MCF 10A (cell line): ENCODE results near the gene OR51E1. TPM values are rescaled to one million over a fixed set of nuclear protein-coding genes. Genes with fewer than 3 reads are reported as not detected.

Source experiments
- BruUV-seq: library from RNA; stranded (reverse); fragments of 400-500 nt; replicated peaks from 2 replicates; lab custom pipeline; 2021; lab: Mats Ljungman, UMichigan
- CTCF ChIA-PET: fragments of 300-600 bp; sonication (Branson Sonifier 250); formaldehyde crosslinking; extraction: SDS; loops from one replicate; lab custom pipeline; 2021; ENCODE audit warnings: antibody characterized with exemption, inconsistent platforms; lab: Yijun Ruan, JAX
- POLR2A ChIA-PET: fragments of 300-600, 350-650 bp; sonication (Branson Sonifier 250); formaldehyde crosslinking; extraction: SDS; loops from one replicate; lab custom pipeline; 2020; ENCODE audit warnings: antibody characterized with exemption, inconsistent platforms; lab: Yijun Ruan, JAX
- DNase-seq: peaks from one replicate; pipeline ENCODE4 v3.0.0-alpha.2; 2018; ENCODE audit not compliant: unreplicated experiment
- H3K27ac Mint-ChIP-seq: one replicate; pipeline ENCODE4 v1.8.0; 2022; ENCODE audit warnings: mild to moderate bottlenecking, low read depth, mixed read lengths; ENCODE audit not compliant: unreplicated experiment
- H3K27me3 Mint-ChIP-seq: one replicate; pipeline ENCODE4 v1.8.0; 2022; ENCODE audit warnings: mixed read lengths; ENCODE audit not compliant: insufficient read depth, unreplicated experiment
- H3K36me3 Mint-ChIP-seq: one replicate; pipeline ENCODE4 v1.8.0; 2022; ENCODE audit warnings: mild to moderate bottlenecking, moderate library complexity, mixed read lengths; ENCODE audit not compliant: insufficient read depth, unreplicated experiment
- H3K4me1 Mint-ChIP-seq: one replicate; pipeline ENCODE4 v1.8.0; 2022; ENCODE audit warnings: mixed read lengths; ENCODE audit not compliant: insufficient read depth, unreplicated experiment
- H3K4me3 Mint-ChIP-seq: one replicate; pipeline ENCODE4 v1.8.0; 2022; ENCODE audit warnings: mild to moderate bottlenecking, moderate library complexity, mixed read lengths; ENCODE audit not compliant: unreplicated experiment
- H3K9me3 Mint-ChIP-seq: one replicate; pipeline ENCODE4 v1.8.0; 2022; ENCODE audit warnings: mixed read lengths; ENCODE audit not compliant: unreplicated experiment
- intact Hi-C: fragments of 100-400 bp; cut with micrococcal nuclease; formaldehyde crosslinking; loops from 2 replicates; pipeline ENCODE4 v1.14.1; 2022
- total RNA-seq: library from RNA; stranded (reverse); gene quantifications from 2 replicates; pipeline ENCODE4 v1.2.3, GENCODE V29; 2022
- TF ChIP-seq, protein P1 (sequence below): fragments of 200-600 bp; IDR thresholded peaks from one replicate; pipeline ENCODE4 v1.8.0; 2022; ENCODE audit warnings: antibody characterized with exemption, mild to moderate bottlenecking; ENCODE audit not compliant: unreplicated experiment

The OR51E1 gene
- total RNA-seq, 1 experiment from 2014 or later: not detected

DNA sequence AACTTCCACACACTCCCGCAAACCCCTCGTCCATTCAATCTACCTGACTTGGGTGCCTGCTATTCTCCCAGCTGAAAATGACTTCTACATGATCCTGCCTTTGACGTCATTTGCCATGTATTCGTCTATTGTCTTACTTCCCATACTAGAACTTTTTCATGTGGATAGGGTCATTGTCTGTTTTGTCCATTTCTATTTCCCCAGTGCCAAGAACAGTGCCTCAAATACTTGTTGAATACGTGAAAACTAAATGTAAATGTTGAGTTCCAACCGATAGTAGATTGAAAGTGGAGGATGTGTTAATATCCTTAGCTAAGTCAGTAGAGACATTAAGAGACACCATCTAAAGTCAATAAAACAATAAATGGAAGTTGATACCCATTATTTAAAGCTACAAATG lies 36.7 kb upstream of the OR51E1 start:
- peak; percentile 14 for DNase-seq
- Mint-ChIP-seq H3K27me3 (no peaks in the 10 kb centered on the region), H3K27ac (peak overlapping the region; percentile 91), H3K9me3 (no peaks in the 10 kb centered on the region), H3K4me3 (peak overlapping the region; percentile 85), H3K36me3 (peaks cover 27% of the 10 kb centered on the region), H3K4me1 (peaks cover 25% of the 10 kb centered on the region)
- TF ChIP-seq, protein P1, sequence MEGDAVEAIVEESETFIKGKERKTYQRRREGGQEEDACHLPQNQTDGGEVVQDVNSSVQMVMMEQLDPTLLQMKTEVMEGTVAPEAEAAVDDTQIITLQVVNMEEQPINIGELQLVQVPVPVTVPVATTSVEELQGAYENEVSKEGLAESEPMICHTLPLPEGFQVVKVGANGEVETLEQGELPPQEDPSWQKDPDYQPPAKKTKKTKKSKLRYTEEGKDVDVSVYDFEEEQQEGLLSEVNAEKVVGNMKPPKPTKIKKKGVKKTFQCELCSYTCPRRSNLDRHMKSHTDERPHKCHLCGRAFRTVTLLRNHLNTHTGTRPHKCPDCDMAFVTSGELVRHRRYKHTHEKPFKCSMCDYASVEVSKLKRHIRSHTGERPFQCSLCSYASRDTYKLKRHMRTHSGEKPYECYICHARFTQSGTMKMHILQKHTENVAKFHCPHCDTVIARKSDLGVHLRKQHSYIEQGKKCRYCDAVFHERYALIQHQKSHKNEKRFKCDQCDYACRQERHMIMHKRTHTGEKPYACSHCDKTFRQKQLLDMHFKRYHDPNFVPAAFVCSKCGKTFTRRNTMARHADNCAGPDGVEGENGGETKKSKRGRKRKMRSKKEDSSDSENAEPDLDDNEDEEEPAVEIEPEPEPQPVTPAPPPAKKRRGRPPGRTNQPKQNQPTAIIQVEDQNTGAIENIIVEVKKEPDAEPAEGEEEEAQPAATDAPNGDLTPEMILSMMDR: no peak
- BruUV-seq: no TSS peak
- intact Hi-C loops: loop anchor here (5.0 kb wide), 1 partner anchor 420 kb away; no protein-coding TSS in a partner anchor
- ChIA-PET CTCF (interaction anchor here (0.7 to 3.2 kb wide), 4 partner anchors 30 to 420 kb away, joined by 3 to 15 read pairs (median 4); partner anchors contain the start of gene OR51D1), POLR2A (interaction anchor here (0.7 to 1.5 kb wide), 6 partner anchors 9 to 701 kb away, joined by 3 to 5 read pairs (median 3); partner anchors contain the start of gene TRIM21)

DNA sequence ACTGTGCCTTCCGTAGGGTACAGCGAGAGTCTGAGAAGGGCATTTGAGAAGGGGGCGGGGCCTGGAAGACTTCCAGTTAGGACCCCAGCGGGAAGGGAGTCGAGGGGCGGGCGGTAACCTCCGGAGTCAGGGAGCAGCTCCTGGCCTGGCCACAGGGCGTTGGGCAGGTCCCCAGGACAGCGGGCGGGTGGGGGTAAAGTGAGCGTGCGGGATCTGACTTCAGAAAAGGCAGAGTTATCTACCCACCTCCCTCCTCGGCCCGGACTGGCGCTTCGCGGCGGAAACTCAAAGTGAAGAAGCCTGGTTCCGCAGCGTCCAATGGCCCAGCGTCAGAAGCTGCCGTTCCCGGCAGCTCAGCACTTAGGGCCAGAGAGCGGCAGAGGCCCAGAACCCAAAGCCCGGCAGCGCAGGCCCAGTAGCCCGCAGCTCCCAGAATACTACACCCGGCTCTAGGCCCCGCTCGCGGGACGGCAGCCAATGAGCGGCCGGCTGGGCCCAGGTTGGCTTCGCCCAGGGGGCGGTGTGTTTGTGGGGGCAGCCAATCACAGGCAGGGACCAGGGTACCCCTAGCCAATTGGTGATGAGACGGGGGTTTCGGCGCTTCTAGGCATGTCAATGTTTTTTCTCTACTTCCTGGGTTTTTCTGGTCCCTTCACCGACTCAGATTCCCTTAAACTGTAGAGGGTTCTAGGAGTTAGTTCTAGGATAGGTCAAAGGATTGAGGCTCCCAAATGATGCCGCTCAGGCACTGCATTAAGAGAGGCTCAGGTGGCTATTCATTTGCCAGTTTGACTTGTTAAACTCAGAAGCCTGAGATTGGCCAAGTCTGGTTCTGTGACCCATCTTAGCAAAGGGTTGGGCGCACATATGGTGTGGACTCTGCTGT lies 35.8 kb upstream of the OR51E1 start, which contains the start of gene TRIM68:
TRIM68 (minus strand) TSS at position 451 of the 886 bp plus-strand sequence. CDS start 2,727 bp downstream, outside the sequence.
- Mint-ChIP-seq H3K27me3 (no peaks in the 10 kb centered on the region), H3K9me3 (no peaks in the 10 kb centered on the region), H3K36me3 (peaks cover 21% of the 10 kb centered on the region), H3K27ac (peak within 1 kb of the TSS; percentile 91), H3K4me1 (peaks cover 25% of the 10 kb centered on the region), H3K4me3 (peak within 1 kb of the TSS; percentile 85)
- TF ChIP-seq, protein P1: no peak
- ChIA-PET POLR2A (interaction anchor here (0.6 to 1.5 kb wide), 4 partner anchors 9 to 399 kb away, joined by 3 to 5 read pairs (median 4); partner anchors contain the start of gene TRIM21), CTCF (interaction anchor here (0.6 to 3.2 kb wide), 7 partner anchors 18 to 426 kb away, joined by 3 to 15 read pairs (median 3); partner anchors contain the start of gene OR51D1)
- TSS peak; percentile 45 for BruUV-seq
- intact Hi-C loops: loop anchor here (5.0 kb wide), 1 partner anchor 421 kb away; no protein-coding TSS in a partner anchor
- peak; percentile 96 for DNase-seq

DNA sequence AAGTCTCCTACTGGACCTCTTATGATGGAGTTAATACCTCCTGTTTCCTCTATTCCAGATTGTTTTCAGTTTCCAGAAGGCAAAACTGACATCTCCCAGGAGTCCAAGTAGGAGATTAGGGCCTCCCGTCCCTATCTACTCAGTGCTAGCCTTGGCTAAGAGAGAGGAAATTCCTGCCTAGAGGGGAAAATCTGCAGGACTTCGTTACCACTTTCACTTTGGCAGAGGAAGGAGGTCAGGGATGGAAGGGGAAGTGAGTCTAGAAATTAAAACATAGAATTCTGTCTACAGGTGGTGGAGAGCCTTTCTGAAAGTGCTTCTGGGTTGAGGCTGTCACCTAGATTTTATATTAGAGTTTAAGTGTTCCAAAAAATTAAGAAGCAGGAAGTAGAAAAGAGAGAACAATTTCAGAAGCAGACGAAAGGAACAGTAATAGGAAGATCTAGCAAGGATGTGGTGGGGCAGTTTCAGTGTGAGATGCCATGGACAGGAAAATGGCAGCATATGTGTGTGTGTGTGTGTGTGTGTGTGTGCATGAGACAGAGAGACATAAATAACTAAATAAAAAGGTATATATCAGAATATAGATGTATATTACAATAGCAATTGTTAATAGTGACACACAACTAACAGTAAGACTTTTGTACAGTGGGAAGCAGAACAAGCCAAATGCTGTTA lies 33.4 kb upstream of the OR51E1 start:
- peaks cover 17% of the 10 kb centered on the region for H3K27me3 Mint-ChIP-seq
- DNase-seq: no peak
- BruUV-seq: no TSS peak
- H3K4me1 Mint-ChIP-seq: peaks cover 25% of the 10 kb centered on the region
- no peaks in the 10 kb centered on the region for H3K9me3 Mint-ChIP-seq
- ChIA-PET CTCF (interaction anchor here (0.9 kb wide), 1 partner anchor 424 kb away, joined by 4 read pairs; no protein-coding TSS in a partner anchor), POLR2A (no interaction called here)
- H3K36me3 Mint-ChIP-seq: peaks cover 5% of the 10 kb centered on the region
- TF ChIP-seq, protein P1: no peak
- H3K4me3 Mint-ChIP-seq: peak overlapping the region; percentile 44
- intact Hi-C loops: no loop called here
- no peak overlapping the region for H3K27ac Mint-ChIP-seq
